COLO668 (cell line): ENCODE results near the gene APOL4.
"Not testable (repeated sequence)": the region's sequence is repeated elsewhere in the genome, so short reads cannot be mapped to it uniquely, and the experiment has no call there.

ENCODE experiments used
- DNase-seq: peaks from one replicate; lab custom pipeline; 2025; ENCODE audit not compliant: unreplicated experiment; lab: John Stamatoyannopoulos, UW

Gene APOL4

DNA sequence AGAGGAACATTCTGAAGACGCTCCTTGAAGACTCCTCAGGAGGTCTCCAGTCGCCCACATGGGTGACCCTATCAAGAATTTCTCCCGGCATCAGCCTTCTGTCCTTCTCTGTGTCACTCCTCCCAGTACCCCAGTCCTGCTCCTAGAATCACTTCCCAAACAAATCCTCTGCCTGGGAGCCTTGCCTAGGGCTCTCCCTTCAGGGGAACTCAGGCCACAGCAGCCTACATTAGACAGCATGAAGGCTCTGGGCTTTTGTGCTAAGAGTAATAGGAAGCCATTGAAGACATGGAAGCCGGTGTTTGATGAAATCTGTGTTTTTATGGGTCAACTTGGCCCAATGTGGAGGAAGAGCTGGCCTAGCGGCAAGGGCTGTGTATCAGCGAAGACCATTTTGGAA, 13.7 kb downstream of the APOL4 start:
- not testable (repeated sequence) for DNase-seq

DNA sequence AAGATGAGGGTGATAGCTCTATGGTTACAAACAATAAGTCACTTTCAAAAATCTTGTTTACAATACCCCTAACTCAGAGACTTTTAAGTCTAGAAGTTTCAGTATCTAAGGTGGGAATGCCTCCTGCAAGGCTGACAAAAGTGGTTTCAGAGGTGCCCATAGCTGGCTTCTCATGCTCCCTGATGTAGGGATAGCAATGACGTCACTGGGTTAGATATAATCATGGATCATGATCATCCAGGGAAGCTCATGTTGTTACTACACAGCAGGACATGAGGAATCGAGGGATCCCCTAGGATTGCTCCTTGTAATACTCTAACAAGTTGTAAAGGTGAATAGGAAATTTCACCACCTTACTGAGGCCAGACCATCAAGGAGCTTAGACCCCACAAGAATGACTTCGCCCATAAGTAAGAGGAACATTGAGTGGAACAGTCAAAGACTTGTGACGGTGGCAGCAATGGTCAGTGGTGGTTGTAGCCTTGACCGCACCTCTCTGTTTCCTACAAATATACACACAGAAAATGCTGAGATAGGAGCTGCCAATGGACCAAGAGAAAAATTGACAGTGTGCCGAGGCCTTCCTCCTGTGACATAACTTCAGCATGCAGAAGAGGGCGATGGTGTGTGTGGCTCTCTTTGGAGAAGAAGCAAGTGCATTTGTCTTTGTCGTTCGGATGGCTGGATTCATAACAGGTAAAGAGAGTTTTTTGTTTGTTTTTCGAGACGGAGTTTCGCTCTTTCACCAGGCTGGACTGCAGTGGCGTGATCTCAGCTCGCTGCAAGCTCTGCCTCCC, 15.6 kb downstream of the APOL4 start:
- DNase-seq: no peak

DNA sequence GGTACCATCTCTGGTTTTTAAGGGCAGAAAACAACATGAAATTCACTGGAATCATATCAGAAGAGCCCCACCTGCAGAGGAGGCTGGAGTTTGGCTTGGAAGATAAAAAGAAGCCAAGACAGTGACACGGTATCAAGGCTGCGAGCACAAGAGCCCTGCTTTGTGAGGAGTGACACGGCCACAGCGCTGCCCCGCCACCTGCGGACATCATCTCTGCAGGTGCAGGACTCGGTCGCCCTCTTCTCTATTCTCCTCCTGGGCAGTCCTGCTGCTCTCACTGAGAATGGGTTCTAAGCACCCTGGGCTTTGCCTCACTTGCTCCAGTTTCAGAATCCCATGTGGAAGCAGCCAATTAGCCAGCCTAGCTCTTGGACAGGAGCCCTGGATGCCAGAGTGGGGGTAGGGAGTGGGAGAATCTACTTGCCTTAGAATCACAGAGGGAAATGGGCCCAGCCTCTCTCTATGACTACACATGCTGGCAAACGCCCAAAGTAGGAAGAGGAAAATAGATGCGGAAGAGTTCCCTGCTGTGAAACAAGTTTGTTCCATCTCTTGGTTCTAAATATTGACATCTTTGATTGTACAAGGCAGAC, 17.1 kb downstream of the APOL4 start:
- DNase-seq: no peak

DNA sequence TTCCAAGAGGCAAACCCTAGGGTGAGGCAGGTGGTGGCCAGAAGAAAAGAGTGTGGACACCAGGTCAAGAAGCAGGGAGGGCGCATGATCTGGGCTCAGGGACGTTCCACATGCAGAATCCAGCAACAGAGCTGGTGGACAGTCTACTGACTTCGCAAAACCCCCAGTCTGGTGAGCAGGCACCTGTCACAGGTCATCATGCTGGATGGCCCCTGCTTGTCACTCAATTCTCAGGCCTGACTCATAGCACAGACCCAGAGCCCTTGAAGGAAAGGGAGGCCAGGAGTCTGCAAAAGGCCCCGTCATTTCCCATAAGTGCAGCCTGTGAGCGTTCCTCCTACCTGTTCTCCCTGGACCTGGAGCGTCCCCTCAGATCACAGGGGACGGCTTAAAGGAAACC, 18.2 kb downstream of the APOL4 start:
- DNase-seq: no peak

DNA sequence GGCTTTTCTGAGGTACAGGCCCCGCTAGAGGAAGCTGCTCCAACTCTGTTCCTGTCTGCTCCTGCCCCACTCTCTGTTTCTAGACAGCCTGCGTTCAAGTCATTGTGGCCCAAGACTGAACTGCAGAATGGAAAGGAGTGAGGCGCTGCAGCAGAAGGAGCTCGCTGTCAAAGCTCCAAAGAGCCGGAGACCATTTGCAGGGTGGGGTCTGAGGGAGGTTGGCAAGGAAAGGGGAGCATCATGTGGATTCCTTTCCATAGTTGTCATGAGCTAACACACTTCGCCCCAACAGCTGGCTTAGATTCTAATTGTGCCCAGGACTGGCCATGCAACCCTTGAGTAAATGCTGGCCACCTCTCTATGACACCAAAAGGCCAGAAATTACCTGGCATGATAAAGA, 18.8 kb downstream of the APOL4 start:
- no peak for DNase-seq

DNA sequence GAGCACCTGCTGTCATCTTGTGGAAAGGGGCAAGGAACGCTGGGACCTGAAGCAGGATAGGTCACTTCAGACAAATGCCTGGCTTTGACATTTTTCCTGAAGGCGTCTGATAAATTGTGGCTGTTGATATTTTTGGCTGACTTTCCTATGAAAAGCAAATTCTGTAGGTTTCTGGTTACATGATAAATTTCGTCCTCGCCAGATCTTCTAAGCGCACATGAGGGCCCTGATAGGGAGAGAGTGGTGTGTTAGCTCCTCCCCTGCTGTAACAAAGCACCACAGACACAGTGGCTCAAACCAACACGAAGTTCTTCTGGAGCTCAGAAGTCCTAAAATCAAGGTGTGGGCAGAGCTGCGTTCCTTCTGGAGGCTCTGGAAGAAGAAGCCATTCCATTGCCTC, 19.6 kb downstream of the APOL4 start:
- no peak for DNase-seq

DNA sequence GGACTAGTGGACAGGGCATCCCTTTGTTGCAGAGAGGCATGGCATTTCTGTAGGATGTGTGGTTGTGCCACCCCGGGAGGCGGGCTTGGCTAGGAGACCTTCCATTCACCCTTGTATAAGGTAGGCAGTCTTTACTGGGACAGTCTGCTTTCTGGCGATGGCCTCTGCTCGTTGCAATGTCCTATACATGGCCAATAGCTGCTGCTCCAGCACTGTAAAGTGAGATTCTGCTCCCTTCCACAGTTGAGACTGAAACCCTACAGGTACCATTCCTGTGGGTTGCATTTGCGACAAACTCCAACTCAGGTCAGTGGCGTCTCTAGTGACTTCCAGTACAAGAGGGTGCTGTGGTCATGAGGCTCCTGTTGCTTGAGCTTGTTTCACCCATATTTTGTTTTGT, 20.7 kb downstream of the APOL4 start:
- no peak for DNase-seq

DNA sequence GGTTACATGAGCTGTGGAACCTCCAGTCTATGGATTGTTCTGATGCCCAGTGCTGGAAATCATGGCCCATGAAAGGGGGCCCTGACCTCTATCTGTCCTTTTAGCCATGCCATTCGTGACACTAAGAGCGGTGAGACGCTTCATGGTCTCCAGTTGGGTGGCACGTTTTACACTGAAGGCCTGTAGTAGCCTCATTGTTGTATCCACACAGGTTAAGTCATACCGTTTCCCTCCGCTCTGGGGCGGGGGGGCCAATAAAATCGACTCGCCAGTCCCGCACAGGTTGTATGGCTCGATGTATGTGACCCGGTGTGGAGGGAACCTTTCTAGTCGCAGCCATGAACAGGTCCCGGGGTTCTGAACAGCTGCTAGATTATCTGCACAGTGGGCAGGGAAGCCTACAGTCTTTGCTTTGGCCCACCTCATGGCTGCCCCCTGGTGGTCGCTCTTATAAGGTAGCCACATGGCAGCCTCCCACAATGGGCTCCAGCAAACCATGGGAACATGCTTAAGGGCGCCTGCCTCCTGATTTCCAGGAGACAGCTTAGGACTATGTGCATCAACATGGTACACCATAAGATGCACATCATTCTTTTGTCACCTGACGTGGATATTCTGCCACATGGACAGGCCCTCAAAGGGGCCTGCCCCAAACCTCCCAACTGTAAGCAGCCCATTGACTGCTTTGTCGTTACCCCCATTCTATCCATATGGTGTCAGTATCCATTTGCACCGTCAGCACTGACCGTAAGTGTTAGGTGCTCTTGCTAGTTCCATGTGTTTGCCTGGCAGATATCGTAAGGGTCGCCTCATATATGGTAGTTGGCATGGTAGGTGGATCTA, 21.4 kb downstream of the APOL4 start:
- DNase-seq: peak; percentile 62

DNA sequence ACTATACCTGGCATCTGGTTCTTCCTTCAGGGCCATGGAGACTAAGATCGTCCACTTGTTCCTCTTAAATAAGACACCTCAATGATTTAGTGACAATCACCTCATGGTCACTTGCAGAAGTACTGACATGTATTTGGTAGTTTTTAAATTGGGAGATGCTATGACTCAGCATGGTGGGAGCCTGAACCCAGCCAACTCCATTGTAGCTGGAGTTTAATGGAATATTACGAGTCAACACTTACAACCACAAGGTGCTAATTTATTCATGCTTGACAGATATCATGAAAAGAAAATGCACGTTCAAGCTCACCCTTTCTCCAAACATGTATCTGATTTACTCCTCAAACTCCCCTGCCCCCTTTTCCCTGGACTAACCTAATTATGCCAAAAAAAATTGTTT, 24.4 kb downstream of the APOL4 start:
- DNase-seq: no peak

DNA sequence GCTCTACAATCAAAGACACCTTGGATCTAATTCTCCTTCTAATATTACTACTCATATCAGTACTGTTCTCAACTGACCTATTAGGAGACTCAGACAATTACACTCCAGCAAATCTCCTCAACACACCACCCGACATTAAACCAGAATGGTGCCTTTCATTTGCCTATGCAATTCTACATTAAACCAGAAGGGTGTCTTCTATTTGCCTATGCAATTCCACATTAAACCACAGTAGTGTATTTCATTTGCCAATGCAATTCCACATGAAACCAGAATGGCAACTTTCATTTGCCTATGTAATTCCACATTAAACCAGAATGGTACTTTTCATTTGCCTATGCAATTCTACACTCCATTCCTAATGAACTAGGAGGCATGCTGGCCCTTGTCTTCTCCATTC, 25.7 kb downstream of the APOL4 start:
- DNase-seq: no peak

DNA sequence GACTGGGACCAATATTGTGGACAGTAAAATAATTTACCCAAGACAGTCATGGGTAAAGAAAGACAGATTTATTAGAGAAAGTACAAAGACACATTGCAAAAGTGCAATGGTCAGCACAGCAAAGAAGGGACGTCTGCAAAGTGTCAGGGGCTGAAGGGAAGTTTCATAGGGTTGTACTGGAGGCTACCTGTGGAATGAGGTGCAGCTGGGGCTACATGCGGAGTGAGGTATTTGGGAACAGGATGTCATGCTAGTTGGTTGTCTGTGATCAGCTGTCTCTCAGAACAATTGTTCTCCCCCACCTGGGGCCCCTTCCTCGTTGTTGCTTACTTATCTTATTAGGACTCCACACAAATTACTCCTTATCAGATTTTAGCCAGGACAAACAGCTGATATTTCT, 29.7 kb downstream of the APOL4 start:
- DNase-seq: no peak

DNA sequence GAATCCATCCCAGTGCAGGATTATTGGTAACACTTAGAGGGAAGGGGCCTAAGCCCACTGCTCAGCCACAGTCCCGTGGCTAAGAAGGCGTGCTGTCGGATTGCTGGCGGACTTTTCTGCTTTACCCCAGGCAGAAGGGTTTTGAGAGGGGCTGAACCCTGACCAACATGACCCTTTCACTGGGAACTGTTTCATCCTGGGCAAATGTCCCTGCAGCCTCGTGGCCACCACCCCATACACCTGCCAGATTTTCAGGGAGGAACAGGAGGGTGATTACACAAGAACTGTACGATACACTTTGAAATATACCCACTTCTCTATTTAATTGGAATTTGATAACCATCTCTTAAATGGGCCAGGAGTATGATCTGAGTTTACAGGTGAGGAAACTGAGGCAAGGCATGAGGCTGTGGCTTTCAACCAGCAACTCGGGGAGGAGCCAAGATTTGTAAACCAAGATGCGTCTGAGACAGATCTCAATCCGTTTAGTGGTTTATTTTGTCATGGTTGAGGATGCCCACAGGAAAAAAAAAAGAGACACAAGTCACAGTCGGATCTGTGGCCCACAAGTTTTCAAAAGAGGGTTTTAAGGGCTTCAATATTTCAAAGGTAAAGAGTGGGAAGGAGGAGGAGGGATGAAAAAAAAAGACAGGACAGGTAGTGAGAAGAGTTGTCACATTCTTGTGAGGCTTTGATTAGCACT, 34.9 kb downstream of the APOL4 start:
- no peak for DNase-seq

DNA sequence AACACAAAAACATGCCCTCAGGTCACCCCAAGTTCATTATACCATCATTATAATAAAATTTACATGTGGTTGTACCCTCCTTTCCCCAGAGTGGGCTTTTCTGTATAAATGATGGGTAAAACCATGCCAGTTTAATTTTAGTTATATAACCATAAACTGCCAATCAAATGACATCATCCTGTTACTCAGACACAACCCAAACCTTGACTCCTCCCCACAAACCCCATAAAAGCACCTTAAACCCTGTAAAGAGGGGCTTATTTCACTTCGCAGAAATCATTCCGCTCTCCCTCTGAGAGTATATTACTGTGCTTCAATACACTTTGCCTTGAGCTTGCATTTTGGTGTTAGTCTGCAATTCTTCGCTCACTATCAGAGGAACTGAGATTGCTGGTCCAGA, 35.5 kb downstream of the APOL4 start:
- no peak for DNase-seq

DNA sequence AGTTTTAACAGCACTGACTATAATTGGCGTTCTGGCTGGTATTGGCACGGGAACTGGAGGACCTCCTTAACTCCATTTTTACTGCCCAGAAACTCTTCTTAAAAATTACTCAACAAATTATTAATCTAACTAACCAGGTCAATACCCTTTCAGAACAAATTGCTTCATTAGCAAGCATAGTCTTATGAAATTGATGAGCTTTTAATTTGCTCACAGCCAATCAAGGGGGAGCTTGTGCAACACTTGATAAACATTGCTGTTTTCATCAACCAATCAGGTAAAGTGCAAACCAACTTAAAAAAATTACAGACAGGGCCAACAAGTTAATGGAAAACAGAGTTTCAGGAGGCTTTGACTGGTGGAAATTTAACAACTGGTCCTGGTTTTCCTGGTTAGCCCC, 36.5 kb downstream of the APOL4 start:
- DNase-seq: no peak

DNA sequence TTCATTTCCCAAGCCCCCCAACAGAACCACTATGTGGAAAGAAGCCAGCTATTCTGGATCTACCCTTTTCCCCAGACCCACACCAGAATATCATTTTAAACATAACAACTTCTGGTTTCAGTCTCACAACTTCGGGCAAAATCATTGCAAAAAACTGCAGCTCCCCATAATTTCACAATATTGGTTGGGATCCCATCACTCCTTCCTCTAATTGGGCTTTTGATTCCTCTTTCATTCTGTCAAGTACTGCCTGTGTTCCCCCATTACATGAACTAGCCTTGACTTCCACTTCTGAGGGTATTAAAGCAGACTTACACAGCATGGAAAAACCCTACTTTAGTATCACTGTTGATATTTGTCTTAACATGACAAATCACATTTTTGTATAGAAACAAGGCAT, 37.0 kb downstream of the APOL4 start:
- DNase-seq: no peak

DNA sequence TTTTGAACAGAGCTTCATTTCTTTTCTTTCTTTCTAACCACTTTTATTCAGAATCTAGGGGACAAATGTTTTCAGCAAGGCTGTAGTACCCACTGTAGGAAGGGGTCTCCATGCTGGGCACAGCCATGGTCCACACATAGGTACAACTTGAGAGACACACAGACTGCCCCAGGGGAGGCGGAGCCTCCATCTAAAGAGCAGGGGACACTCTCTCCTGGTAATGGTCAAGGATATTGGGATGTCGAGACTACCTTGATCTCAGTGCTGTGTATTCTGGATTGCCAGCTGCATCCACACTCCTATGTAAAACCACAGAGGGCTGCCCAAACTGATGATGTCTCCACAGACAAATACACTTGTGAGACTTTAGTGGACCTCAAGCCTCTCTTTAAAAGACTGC, 38.1 kb downstream of the APOL4 start:
- no peak for DNase-seq

DNA sequence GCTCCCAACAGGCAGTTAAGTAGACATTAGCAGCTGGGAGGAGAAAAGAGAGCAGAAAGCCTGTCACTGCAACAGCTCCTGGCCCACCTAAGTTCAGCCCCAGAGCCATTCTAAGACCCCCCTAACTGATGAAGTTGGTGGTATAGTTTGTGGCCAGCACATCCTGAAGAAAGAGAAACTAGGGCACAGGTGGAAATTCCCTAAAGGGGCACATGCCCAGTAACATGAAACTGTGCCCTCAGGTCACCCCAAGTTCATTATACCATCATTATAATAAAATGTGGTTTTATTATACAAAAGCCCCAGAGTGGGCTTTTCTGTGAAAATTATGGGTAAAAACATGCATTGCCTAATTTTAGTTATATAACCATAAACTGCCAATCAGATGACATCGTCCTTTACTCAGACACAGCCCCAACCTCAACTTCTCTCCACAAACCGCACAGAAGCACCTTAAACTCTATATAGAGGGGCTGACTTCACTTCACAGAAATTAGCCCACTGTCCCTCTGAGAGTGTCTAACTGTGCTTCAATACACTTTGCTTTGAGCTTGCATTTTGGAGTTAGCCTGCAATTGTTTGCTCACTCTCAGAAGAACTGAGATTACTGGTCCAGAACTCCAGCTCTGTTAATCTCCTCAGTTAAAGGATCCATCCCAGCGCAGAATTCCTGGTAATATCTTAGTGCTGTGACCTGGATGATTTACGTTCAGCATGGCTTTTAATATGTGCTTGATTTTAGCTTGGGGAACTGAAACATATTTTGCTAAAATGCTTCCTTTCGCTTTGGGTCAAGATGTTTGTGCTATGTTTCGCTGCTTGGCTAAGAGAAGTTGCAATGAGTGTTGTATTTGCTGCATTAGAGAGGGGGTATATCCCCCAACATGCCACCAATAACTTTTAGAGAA, 39.2 kb downstream of the APOL4 start:
- DNase-seq: no peak

DNA sequence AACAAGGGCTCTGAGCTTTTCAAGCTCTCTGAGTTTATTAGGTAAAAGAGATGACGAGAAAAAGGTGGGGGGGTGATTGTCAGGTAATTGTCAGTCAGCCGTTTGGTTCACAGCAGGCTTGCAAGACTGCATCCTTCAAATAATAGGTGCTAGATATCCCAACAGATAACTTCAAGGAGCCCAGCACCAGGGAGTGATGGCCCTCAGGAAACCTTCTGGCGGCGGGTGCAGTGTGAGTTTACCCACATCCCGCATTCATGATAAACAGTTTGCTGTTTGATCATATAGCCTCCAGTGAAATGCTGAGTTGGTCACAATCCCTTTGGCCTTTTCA, 39.8 kb downstream of the APOL4 start:
- DNase-seq: not testable (repeated sequence)

DNA sequence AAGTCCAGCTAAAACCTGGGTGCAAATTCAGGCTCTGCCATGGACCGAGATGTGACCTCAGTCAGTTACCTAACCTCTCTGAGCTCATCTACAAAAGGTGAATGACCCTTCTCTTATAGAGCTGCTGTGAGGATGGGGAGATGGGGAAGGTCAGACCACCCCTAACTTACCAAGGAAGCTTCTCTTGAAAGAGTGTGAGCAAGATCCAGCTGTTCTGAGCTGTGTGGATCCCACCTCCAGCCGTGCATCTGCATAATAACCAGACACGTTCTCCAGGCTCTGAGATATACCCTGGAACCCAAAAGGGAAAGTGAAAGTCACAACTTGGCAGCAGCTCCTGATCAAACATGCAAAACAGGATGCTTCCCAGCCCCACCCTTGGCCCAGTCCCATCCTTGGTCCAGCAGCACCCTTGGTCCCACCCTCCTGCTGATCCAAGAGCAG, 41.1 kb downstream of the APOL4 start, which contains the start of gene APOL3:
Gene APOL3 (minus strand): TSS at position 257 of the 444 bp plus-strand sequence. CDS start 11,700 bp downstream, outside the sequence.
- DNase-seq: no peak
